A204.1 (cell line): ENCODE measurements around the gene WNT2B.

Experiments
- FAIRE-seq: peaks from 2 replicates; lab custom pipeline; 2012; peaks lifted over from hg19 to GRCh38; lab: Jason Lieb, UNC

WNT2B gene

GRCh38 chr1:112527266-112528010, 18.7 kb downstream of the WNT2B start:
- no peak for FAIRE-seq

DNA sequence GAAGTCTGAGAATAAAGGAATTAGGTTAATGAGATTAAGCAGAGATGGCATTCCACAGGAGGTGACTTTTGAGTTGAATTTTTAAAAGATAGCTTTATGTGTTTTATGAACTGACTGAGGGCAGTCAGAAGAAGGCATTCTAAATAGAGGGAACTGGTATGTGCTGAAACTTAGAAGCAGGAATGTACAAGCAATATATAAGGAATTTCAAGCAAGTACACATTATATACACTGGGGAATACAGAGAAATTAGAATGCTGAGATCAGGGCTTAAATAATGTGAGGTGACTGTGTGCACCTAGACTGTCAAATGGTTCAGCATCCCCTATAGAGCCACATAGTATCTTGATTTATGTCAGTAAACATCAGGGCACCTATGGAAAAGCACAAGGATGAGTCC, 19.3 kb downstream of the WNT2B start:
- FAIRE-seq, result no peak

DNA sequence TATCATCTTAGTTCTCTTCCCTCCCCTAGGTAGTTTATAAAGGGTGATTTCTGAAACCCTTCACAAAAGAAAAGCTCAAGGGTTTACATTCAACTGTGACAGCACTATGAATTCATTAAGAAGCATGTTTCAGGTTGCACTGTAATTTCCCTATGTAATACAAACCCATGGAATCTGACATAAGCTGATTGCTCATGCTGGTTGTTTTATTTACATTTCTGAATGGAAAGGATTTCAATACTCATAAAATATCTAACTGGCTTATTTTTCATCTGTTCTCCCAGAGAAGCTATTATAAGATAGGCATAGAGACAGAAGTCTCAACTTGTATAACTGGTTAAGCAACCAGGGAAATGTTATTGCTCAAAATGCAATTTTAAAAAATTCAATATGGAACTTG, 20.5 kb downstream of the WNT2B start:
- FAIRE-seq, result no peak

GRCh38 chr1:112530832-112531231, 22.1 kb downstream of the WNT2B start:
- FAIRE-seq, result no peak

DNA sequence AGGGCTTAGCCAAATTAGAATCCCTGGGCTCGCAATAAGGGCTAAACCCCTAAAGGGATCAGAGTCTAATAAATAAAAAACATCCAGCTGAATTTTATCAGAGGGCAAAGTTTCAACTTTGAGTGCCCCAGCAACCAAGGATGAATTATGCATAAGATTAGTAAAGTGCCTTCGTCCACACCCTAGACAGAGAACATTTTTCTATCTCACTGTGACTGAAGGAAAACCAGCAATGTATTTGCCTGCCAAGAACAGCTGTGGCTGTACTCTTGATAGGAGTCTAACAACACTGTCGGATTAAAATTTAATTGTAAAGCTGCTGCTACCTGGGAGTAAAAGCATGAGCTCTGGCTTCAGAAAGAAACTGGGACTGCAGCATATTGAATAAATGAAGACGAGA, 23.3 kb downstream of the WNT2B start:
- FAIRE-seq, result no peak

- FAIRE-seq, result no peak
Observed at GRCh38 chr1:112533029-112533428, 24.3 kb downstream of the WNT2B start.

DNA sequence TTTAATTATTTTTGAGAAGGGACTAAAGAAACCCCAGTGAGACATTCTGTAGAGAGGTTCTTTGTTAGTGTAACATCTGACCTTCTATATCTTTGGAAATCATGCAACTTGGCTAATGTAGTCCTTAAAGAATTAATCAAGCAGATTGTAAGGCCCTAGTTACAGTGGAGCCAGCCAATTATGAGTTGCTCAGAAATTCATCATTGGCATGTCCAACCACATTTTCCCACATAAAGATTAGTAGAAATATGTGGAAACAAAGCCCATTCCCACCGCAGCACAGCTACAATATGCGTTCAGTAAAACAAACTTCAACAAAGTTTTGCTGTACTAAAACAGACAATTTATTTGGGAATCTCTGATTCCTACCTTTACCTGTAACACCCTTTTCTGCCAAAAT, 27.8 kb downstream of the WNT2B start:
- FAIRE-seq, result no peak

DNA sequence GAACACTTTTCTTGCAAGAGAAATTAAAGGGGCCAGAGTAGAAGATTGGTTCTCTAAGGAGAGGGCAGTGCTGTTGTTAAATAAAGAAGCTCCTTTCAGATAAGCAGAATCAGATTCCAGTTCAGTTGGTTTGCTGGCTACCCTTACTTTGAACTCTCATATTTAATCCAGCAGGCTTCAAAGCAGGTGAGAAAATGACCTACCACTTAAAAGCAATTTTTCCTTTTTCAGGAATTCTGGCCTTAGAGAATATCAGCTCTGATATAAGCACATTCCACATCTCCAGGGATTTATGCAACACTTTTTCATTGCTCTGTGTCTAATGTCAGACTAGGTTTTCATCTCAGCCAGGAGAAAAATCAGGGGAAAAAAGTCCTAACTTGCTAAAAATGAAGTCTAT, 28.7 kb downstream of the WNT2B start:
- FAIRE-seq, result no peak

DNA sequence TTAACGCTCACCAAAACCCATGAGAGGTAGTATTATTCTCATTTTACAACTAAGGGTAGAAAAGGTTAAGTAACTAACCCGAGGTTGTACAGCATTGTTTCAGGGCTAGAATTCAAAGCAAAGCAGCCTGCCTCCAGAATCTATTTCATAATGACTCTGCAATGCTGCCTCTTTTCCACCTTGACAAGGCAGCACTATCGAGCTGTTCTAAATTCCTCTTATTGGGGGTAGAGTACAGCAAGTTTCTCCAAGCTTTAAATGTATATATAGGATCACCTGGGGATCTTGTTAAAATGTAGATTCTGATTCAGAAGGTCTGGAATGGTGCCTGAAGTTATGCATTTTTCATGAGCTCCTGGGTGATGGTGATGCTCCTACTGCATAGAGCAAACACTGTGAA, 30.1 kb downstream of the WNT2B start:
- FAIRE-seq, result no peak

GRCh38 chr1:112540226-112540794, 31.5 kb downstream of the WNT2B start:
- FAIRE-seq, result no peak

DNA sequence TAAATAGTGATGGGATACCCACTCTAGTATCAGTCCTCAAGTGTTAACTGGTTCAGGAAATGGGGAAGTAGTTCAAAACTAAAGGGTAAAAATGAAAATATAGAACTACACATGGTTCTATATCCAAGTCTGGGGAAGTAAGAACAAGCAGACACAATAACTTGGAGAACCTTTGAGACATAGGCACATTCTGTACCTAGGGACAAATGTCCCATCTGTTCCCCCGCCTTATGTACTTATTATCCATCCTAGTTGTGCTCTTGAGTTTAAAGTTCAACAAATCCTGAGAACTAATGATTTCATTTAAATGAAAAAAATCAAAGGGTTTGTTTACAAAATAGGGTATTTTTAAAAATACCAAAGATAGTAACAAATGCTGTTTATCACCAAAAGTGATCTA, 32.5 kb downstream of the WNT2B start:
- no peak for FAIRE-seq

- FAIRE-seq, result no peak
Observed at GRCh38 chr1:112542206-112542973, 33.6 kb downstream of the WNT2B start.

- FAIRE-seq, result no peak
Observed at GRCh38 chr1:112544011-112544688, 35.4 kb downstream of the WNT2B start.

DNA sequence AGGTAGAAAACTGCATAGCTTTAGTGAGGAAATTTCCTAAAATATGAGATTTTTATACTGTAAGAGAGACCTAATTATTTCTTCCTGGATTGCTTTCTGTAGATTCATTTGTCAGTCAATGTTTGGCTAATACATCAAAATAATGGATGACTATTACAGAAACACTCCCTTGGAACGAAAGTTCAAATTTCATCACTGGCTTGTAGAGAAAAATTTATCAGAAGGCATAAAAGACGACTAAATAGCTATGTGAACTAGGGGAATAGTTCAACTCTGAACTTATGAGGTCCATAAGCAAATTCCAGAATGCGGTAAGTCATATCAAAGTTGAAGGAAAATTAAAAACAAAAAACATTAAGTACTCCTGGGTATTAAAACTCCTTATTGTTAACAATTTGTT, 36.0 kb downstream of the WNT2B start:
- FAIRE-seq, result no peak

- no peak for FAIRE-seq
Observed at GRCh38 chr1:112546076-112546475, 37.3 kb downstream of the WNT2B start.

DNA sequence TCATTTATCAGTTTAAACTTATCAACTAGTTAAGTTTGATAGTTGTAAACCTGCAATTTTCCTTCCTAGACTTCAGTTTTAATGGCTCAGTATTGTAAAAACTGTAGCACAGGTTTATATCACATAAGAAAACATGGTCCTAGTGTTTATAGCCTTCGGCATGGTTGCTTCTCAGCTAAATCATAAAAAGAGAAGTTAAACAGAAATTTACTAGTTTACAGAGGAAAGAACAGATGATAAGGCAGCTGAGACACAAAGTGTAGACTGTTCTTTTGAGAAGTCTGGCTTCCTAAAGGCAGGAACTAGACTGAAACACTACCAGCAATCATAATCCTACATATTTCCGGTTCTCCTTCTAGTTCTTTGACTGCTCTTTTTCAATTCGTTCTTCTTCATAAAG, 39.8 kb downstream of the WNT2B start:
- FAIRE-seq, result no peak

DNA sequence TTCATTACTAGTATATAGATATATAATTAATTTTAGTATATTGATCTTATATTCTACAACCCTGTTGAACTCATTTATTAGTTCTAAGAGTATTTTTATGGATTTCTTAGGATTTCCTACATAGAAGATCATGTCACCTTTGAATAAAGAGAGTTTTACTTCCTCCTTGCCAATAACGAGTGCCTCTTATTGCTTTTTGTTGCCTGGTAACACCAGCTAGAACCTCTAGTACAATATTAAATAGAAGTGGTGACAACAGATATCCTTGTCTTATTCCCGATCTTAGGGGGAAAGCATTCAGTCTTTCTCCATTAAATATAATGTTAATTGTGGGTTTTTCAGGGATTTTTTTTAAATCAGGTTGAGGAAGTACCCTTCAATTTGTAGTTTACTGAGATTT, 40.8 kb downstream of the WNT2B start:
- FAIRE-seq, result no peak

DNA sequence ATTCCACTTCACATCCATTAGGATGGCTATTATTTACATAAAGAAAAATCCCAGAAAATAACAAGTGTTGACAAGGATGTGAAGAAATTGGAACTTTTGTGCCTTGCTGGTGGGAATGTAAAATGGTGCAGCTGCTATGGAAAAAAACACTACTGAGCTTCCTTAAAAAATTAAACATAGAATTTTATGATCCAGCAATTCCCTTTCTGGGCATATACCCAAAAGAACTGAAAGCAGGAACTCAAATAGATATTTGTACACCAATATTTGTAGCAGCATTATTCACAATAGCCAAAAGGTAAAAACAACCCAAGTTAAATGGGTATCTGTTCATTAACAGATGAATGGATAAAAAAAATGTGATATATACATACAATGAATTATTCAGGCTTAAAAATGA, 45.6 kb downstream of the WNT2B start:
- FAIRE-seq, result no peak

DNA sequence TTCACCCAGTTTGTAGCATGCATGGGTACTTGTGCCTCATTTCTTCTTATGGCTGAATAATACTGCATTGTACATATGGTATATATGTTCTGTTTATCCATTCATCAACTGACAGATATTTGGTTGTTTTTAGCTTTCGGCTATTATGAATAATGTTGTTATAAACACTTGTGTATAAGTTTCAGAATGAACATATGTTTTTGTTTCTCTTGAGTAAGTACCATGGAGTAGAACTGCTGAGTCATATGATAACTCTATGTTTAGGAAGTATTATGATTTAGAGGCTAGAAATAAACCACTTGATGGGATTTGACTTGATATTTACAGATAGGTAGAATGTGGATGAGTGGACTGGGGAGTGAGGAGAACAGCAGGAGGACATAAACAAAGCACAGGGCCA, 48.6 kb downstream of the WNT2B start:
- no peak for FAIRE-seq

GRCh38 chr1:112558634-112559033, 49.9 kb downstream of the WNT2B start:
- no peak for FAIRE-seq

GRCh38 chr1:112563341-112563740, 54.6 kb downstream of the WNT2B start:
- FAIRE-seq, result no peak

DNA sequence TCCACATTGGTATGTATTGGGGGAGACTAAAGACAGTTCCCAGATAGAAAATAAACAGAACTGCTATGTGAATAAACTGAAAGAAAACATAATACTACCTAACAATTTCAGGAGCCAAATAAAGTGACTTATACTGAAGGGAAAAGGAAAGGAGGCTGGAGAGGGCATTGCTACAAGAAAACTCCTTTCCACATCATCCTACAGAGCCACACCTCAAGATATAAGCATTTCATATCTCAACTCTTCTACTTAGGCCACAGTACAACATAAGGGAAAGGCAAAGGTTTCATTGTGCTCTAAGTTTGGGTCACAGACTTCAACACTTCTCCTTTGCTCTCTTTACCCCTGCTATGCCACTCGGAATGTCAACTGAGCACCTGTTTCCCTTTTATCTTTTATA, 55.3 kb downstream of the WNT2B start:
- FAIRE-seq, result no peak

DNA sequence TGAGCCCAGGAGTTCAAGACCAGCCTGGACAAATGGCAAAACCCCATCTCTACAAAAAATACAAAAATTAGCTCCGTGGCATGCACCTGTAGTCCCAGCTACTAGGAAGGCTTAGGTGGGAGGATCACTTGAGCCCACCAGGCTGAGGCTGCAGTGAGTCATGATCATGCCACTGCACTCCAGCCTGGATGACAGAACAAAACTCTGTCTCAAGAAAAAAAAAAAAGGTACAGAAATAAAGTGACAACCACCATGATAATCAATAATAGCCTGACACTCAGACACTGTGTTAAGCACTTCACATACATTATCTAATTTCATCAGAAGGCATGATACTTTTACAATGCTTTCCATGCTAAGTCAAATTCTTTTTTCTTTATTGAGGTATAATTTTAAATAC, 57.0 kb downstream of the WNT2B start:
- FAIRE-seq, result no peak
